ENCODE data around the gene PRSS22. TPM values are rescaled to one million over a fixed set of nuclear protein-coding genes. Genes with fewer than 3 reads are reported as not detected.

PRSS22 gene
- polyA plus RNA-seq, 1 donor from 2014 or later = not detected

DNA sequence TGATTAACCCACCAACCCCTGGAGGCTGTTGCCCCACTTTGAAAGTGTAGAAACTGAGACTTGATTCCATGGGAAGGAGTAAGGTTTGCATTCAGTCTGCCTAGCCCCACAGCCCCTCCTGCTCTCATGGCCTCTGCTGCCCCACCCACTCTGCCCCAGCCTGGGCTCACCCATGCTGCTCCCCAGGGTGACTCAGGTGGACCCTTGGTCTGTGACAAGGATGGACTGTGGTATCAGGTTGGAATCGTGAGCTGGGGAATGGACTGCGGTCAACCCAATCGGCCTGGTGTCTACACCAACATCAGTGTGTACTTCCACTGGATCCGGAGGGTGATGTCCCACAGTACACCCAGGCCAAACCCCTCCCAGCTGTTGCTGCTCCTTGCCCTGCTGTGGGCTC lies 53.2 kb downstream of the PRSS22 start:
- no peaks in the 10 kb centered on the region for H4K20me1 ChIP-seq (ENCODE audit: insufficient read depth)
- H3K27ac ChIP-seq (ENCODE audit: low read length) = no peak overlapping the region
- peaks cover 10% of the 10 kb centered on the region for H3K9me3 ChIP-seq (ENCODE audit: low read length)
- H2AFZ ChIP-seq (ENCODE audit: low read depth, low read length) = no peak overlapping the region
- no peak overlapping the region for H3K9ac ChIP-seq (ENCODE audit: low read length)
- TF ChIP-seq, protein P1, sequence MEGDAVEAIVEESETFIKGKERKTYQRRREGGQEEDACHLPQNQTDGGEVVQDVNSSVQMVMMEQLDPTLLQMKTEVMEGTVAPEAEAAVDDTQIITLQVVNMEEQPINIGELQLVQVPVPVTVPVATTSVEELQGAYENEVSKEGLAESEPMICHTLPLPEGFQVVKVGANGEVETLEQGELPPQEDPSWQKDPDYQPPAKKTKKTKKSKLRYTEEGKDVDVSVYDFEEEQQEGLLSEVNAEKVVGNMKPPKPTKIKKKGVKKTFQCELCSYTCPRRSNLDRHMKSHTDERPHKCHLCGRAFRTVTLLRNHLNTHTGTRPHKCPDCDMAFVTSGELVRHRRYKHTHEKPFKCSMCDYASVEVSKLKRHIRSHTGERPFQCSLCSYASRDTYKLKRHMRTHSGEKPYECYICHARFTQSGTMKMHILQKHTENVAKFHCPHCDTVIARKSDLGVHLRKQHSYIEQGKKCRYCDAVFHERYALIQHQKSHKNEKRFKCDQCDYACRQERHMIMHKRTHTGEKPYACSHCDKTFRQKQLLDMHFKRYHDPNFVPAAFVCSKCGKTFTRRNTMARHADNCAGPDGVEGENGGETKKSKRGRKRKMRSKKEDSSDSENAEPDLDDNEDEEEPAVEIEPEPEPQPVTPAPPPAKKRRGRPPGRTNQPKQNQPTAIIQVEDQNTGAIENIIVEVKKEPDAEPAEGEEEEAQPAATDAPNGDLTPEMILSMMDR (IDR thresholded peaks at IDR 0.05; ENCODE audit: poor library complexity, severe bottlenecking) = no peak
- TF ChIP-seq, protein P2, sequence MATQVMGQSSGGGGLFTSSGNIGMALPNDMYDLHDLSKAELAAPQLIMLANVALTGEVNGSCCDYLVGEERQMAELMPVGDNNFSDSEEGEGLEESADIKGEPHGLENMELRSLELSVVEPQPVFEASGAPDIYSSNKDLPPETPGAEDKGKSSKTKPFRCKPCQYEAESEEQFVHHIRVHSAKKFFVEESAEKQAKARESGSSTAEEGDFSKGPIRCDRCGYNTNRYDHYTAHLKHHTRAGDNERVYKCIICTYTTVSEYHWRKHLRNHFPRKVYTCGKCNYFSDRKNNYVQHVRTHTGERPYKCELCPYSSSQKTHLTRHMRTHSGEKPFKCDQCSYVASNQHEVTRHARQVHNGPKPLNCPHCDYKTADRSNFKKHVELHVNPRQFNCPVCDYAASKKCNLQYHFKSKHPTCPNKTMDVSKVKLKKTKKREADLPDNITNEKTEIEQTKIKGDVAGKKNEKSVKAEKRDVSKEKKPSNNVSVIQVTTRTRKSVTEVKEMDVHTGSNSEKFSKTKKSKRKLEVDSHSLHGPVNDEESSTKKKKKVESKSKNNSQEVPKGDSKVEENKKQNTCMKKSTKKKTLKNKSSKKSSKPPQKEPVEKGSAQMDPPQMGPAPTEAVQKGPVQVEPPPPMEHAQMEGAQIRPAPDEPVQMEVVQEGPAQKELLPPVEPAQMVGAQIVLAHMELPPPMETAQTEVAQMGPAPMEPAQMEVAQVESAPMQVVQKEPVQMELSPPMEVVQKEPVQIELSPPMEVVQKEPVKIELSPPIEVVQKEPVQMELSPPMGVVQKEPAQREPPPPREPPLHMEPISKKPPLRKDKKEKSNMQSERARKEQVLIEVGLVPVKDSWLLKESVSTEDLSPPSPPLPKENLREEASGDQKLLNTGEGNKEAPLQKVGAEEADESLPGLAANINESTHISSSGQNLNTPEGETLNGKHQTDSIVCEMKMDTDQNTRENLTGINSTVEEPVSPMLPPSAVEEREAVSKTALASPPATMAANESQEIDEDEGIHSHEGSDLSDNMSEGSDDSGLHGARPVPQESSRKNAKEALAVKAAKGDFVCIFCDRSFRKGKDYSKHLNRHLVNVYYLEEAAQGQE (IDR thresholded peaks at IDR 0.05; ENCODE audit: borderline replicate concordance) = no peak
- TF ChIP-seq POLR2AphosphoS5 (IDR thresholded peaks at IDR 0.05) (no peak), EZH2 (IDR thresholded peaks at IDR 0.05; ENCODE audit: borderline replicate concordance, insufficient read depth, low read length, poor library complexity, severe bottlenecking) (no peak), TAF1 (IDR thresholded peaks at IDR 0.05; ENCODE audit: low read depth) (no peak), RAD21 (conservative IDR thresholded peaks at IDR 0.05) (no peak), MXI1 (conservative IDR thresholded peaks at IDR 0.05; ENCODE audit: poor library complexity, severe bottlenecking) (no peak), SMC3 (conservative IDR thresholded peaks at IDR 0.05; ENCODE audit: poor library complexity) (no peak), EP300 (conservative IDR thresholded peaks at IDR 0.05; ENCODE audit: poor library complexity, severe bottlenecking) (no peak)
- H3K4me2 ChIP-seq (ENCODE audit: low read length) = no peak overlapping the region
- no peak overlapping the region for H3K4me3 ChIP-seq (ENCODE audit: low read length)
- H3K36me3 ChIP-seq (ENCODE audit: insufficient read depth, low read length) = no peaks in the 10 kb centered on the region
- no peaks in the 10 kb centered on the region for H3K9me2 ChIP-seq (ENCODE audit: insufficient read depth, low read length)
- no peaks in the 10 kb centered on the region for H3F3A ChIP-seq (ENCODE audit: insufficient read depth, low read length, poor library complexity, severe bottlenecking)
- H3K79me2 ChIP-seq (replicated peaks; ENCODE audit: insufficient read depth, low read length) = no peaks in the 10 kb centered on the region
- no peaks in the 10 kb centered on the region for H3K27me3 ChIP-seq (ENCODE audit: insufficient read depth, low read depth, low read length)

GRCh38 chr16:2803545-2804195 lies 54.3 kb downstream of the PRSS22 start:
- Histone ChIP-seq H3K9me3 (ENCODE audit: low read length) (peaks cover 10% of the 10 kb centered on the region), H4K20me1 (ENCODE audit: insufficient read depth) (no peaks in the 10 kb centered on the region), H3K79me2 (replicated peaks; ENCODE audit: insufficient read depth, low read length) (no peaks in the 10 kb centered on the region), H3K4me3 (ENCODE audit: low read length) (no peak overlapping the region), H2AFZ (ENCODE audit: low read depth, low read length) (no peak overlapping the region), H3K27ac (ENCODE audit: low read length) (no peak overlapping the region), H3F3A (ENCODE audit: insufficient read depth, low read length, poor library complexity, severe bottlenecking) (no peaks in the 10 kb centered on the region), H3K9me2 (ENCODE audit: insufficient read depth, low read length) (no peaks in the 10 kb centered on the region), H3K4me2 (ENCODE audit: low read length) (no peak overlapping the region), H3K27me3 (ENCODE audit: insufficient read depth, low read depth, low read length) (no peaks in the 10 kb centered on the region), H3K9ac (ENCODE audit: low read length) (no peak overlapping the region), H3K36me3 (ENCODE audit: insufficient read depth, low read length) (no peaks in the 10 kb centered on the region)
- TF ChIP-seq POLR2AphosphoS5 (IDR thresholded peaks at IDR 0.05) (no peak), SMC3 (conservative IDR thresholded peaks at IDR 0.05; ENCODE audit: poor library complexity) (no peak), TAF1 (IDR thresholded peaks at IDR 0.05; ENCODE audit: low read depth) (no peak), EZH2 (IDR thresholded peaks at IDR 0.05; ENCODE audit: borderline replicate concordance, insufficient read depth, low read length, poor library complexity, severe bottlenecking) (no peak), MXI1 (conservative IDR thresholded peaks at IDR 0.05; ENCODE audit: poor library complexity, severe bottlenecking) (no peak), RAD21 (conservative IDR thresholded peaks at IDR 0.05) (no peak), EP300 (conservative IDR thresholded peaks at IDR 0.05; ENCODE audit: poor library complexity, severe bottlenecking) (no peak)
- TF ChIP-seq, protein P1 (IDR thresholded peaks at IDR 0.05; ENCODE audit: poor library complexity, severe bottlenecking) = no peak
- TF ChIP-seq, protein P2 (IDR thresholded peaks at IDR 0.05; ENCODE audit: borderline replicate concordance) = no peak
